Mononuclear cell (primary cell): Measurements from ENCODE around the gene CENPS. TPM values are rescaled to one million over a fixed set of nuclear protein-coding genes. Genes with fewer than 3 reads are reported as not detected.

Source experiments
- H3K27me3 ChIP-seq: 2 replicates; pipeline ENCODE4 v1.6.0; 2011; ENCODE audit warnings: low read length, control low read depth; ENCODE audit not compliant: insufficient read depth
- H3K4me1 ChIP-seq: 2 replicates; pipeline ENCODE4 v1.5.1; 2011; ENCODE audit warnings: mild to moderate bottlenecking, low read length, control low read depth; ENCODE audit not compliant: insufficient read depth
- H3K4me3 ChIP-seq: 2 replicates; pipeline ENCODE4 v1.5.1; 2011; ENCODE audit warnings: mild to moderate bottlenecking, low read length, moderate library complexity
- H3K9me3 ChIP-seq: 2 replicates; pipeline ENCODE4 v1.5.1; 2011; ENCODE audit warnings: low read depth, mild to moderate bottlenecking, control low read depth, low read length
- total RNA-seq: library from RNA; depleted of rRNA; stranded (reverse); fragments of >200 nt; gene quantifications from one replicate; pipeline ENCODE4 v1.2.3, GENCODE V29; 2012

Gene CENPS
- total RNA-seq, 1 donor, result 1.8 TPM

- Histone ChIP-seq H3K4me3 (no peak overlapping the region), H3K27me3 (no peaks in the 10 kb centered on the region), H3K9me3 (no peaks in the 10 kb centered on the region), H3K4me1 (peaks cover 27% of the 10 kb centered on the region)
These were observed 54.3 kb downstream of the CENPS start for GRCh38 chr1:10484521-10484920.

- H3K4me1 ChIP-seq, result peaks cover 12% of the 10 kb centered on the region
- H3K27me3 ChIP-seq, result no peaks in the 10 kb centered on the region
- H3K9me3 ChIP-seq, result no peaks in the 10 kb centered on the region
- H3K4me3 ChIP-seq, result no peak overlapping the region
These were observed 59.2 kb downstream of the CENPS start for GRCh38 chr1:10489291-10490055.

- no peaks in the 10 kb centered on the region for H3K27me3 ChIP-seq
- H3K4me3 ChIP-seq, result no peak overlapping the region
- H3K9me3 ChIP-seq, result no peaks in the 10 kb centered on the region
- H3K4me1 ChIP-seq, result peaks cover 12% of the 10 kb centered on the region
These were observed 60.2 kb downstream of the CENPS start for GRCh38 chr1:10490286-10490970.

Other genes starting within 250 kb of the CENPS start
- 20.7 TPM for gene KIF1B, start 219.9 kb upstream of the CENPS start, total RNA-seq
- gene PGD, start 31.4 kb upstream of the CENPS start, total RNA-seq, result 67.1 TPM
- gene CORT, start 19.6 kb downstream of the CENPS start, total RNA-seq, result 0.10 TPM
- gene DFFA, start 42.1 kb downstream of the CENPS start, total RNA-seq, result 8.2 TPM
- 7.1 TPM for gene PEX14, start 44.5 kb downstream of the CENPS start, total RNA-seq